Stimulated activated CD8-positive, alpha-beta memory T cell treated with anti-CD3 and anti-CD28 coated beads, Interleukin-7, amount 100 ng/mL, for 48 hours (primary cell): ENCODE results near the gene GNB1L.
"Not testable (repeated sequence)": the region's sequence is repeated elsewhere in the genome, so short reads cannot be mapped to it uniquely, and the experiment has no call there.

Experiments
- DNase-seq, 2 donors: peaks; one replicate each; pipeline ENCODE4 v3.0.0-alpha.2; 2020; ENCODE audit warnings: low read depth in 1 of 2; ENCODE audit errors: extremely low read depth in 1 of 2

Gene GNB1L

DNA sequence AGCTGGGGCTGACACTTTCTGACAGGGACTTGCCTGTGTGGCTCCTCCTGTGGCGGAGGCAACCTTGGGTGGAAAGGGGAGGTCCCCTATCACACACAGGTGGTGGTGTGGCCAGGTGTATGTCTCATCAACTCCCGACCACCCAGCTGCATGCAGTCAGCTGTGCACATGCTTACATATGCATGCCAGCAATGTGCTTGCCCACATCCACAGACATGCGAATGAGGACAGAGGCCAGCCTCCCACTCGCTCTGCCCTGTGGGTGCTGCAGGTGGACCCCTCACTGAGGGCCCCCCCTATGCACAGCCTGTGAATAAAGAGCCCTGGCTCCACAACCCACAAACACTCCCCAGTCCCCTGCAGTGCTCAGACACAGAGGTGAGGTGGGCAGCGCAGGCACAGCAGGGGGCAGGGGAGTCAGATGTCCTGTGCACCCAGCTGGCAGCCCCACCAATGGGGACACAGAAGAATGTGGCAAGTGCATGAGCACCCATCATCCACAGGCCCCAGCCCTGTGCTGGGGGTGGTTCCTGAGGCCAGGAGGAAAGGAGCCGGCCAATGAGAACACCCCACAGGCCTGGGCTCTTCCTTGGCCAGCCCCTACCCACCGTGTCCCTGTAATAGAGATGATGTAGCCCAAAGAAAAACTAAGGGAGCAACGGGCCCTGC lies 9.5 kb downstream of the GNB1L start:
- no peak for DNase-seq

DNA sequence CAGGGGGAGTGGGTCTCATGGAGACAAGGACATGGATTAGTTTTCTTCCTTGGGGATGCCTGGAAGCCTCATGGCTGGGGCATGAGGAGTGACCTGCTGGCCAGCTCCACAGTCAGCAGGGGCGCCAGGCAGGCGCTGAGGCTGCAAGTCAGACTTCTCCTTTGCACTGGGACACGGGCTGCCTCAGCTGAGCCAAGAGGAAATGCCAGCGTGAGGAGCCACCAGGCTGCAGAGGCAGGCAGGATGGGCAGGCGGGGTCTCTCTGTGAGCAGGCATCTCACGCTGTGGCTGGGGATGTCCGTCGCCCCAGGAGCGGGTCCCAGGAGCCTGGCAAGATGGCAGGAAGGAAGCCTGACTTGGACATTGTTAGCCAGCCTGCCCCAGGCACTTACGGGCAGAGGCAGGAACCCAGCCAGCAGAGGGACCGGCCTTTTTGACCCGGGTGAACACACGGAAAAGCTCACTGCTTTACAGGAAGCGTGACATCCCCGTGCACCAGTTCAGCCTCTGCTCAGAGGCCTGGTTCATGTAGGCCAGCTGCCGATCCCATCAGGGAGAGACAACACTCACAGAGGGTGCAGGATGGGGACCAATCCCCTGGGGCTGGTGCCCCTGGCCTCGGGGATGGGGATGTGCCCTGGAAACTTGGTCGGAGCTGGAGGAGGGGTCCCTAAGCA lies 10.2 kb downstream of the GNB1L start:
- DNase-seq: no peak

DNA sequence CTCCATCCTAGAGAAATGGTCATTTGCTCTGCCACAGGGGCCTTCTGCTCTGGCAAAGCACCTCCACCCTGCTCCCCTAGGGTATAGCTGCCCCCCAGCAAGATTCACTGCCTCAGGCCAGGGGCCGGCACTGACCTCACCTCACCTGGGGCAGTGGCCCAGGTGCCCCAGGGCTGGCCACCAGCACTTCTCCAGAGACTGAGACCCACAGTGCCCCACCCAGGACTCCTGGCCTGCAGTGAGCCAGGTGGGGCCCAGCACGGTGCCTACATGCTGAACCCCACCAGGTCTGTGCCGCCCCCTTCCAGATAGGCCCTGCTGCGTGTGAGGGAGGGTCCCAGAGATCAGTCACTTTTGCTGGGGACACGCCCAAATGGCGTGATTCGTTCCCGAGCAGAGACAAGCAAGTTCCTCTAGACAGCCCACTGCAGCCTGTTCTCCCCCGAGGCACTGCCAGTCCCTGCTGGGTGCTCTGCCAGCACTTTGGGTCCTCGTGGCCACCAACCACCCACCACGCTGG lies 10.8 kb downstream of the GNB1L start:
- DNase-seq: no peak

DNA sequence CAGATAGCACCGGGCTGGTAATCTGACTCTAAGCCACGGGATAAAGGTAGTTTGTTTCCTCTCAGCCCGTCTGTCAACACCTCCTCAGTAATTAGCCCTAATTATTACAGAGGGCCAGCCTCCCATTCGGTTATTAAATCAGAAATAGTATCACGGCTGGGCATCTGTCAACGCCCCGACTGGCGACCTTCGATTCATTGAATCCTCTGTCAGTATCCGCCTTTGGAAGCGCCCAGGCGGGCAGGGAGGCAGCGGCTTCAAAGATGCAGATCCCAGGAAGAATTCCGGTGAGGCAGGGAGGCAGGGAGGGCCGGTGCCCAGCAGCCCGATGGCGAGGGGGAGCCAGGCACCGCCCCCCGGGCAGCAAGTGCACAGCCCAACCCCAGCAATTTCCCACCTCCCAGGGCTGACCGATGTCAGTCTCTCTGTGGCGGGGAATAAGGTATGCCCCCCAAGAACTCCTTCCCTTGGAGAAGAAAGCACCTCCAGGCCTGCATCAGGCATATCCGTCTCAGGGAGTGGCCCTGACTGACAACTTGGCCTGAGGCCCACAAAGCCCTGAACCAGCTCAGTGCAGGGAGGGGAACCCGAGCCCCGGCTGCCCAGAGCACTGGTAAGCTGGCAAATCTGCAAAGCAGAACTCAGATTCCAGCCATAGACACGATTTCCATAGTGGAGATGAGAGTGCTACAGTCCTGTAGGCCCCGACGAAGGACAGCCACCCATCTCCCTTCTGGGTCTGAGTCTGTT lies 11.4 kb downstream of the GNB1L start:
- DNase-seq: no peak

DNA sequence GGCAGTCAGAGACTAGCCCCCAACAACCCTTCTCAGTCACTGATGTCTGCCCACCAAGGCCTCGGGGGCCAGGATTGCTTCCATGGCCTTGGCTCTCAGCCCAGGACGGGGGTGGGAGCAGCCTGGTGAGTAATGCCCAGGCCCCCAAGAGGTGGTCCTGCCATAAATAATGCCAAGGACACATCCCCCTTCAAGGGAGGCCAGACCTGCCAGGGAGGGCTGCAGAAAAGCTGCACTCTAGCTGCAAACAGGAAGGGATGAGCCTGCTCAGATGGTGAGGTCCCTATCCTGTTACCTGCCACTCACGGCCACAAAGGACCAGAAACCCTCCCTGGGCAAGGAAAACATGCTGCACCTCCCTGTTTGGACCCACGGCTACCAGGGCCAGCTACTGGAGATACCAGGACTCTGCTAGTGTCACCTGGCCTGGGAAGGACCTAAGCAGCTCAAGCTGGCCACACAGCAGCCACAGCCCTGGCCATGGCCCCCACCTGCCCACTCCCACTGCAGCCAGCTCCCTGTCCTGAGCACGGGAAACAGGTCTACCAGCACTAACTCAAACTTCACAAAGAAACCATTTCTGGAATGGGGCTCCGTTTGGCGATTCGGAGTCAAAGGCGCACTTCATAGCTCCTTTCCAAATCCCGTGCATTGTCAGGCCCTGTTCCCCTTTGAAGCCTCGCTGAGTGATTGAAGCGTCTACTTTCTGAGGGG lies 12.1 kb downstream of the GNB1L start:
- DNase-seq: no peak

DNA sequence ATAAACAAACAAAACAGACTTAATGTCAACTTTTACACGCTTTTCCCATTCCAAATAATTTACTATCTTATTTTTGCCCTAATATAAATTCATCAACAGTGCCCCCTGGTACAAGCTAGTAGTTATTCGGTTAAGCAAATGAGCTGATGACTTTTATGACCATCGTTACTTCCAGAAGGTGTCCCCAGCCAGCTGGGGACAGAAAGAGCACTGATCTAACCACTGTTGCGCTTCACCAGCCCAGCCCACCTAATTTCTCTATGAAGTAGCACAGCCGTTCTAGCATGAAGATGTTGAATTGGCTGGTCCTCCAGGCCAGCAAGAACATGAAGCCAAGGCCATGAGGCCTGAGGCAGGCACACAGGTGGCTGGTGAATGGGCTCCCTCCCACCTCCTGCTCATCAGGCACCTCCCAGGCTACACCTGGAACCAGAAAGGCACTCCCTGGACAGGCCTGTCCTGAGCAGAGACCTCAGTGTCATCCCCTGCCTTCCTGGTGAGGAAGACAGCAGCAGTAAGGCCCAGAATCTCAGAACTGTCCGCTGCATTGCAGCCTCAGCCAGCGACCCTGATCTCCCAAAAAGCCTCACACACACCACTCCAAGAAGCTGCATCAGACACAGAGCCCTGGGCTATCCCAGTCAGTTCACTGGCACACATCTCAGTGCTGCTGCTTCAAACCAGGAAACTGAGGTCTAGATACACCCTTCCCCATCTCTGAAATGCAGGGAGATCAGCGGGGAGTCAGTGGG lies 12.9 kb downstream of the GNB1L start:
- DNase-seq: no peak

DNA sequence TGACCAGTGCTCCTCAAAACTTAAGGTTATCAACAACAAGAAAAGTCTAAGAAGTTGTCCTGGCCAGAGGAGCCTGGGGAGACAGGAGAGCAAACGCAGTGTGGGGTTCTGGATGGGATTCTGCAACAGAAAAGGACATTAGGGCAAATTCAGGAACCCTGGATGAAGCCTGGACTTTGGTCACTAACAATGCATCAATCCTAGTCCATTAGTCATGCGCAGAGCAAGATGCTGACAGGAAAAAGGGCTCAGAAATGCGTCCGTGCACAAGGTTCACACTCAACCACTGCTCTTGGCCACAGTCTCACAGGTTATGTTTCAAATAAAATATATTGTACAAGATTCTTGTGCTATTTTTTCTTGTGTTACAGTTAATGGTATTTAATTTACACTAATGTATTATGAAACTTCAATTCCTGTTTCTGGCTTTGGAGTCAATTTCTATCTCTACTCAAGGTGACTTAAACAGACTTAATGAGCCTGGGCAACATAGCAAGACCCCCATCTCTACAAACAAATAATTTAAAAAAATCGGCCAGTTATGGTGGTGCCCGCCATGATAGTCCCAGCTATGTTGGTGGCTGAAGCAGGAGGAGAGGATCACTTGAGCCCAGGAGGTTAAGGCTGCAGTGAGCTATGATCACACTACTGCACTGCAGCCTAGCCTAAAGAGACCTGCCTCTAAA lies 13.6 kb downstream of the GNB1L start:
- DNase-seq: no peak

DNA sequence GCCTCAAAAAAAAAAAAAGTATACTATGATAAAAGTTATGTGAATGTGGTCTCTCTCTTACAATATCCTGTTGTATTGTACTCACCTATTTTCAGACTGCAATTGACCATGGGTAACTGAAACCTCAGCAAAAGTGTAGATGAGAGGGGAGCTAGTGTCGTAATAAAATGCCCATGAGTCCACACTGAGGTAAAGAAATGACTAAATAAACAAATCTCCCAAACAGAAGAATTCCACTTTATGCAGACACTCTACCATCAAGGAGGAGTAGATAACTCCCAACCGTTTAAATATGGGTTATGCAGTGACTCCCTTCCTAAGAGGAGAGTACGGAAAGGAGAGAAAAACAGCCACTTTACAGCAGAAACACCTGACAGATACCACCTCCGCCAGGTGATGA lies 14.6 kb downstream of the GNB1L start:
- no peak for DNase-seq

DNA sequence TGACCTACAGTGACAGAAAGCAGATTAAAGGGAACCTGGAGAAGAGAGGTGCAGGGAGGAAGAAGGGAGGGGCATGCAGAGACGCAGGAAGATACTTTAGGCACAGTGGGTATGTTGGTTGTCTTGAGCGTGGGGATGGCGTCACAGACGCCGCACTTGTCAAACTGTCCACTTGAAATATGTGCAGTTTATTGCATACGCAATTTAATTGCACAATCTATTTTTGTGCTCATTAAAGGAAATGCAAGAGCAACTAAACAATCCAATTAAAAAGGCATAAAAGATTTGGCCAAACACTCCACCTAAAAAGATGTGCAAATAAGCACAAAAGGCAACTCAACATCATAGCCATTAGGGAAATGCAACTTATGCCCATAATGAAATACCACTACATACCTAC lies 16.8 kb downstream of the GNB1L start:
- DNase-seq: no peak

DNA sequence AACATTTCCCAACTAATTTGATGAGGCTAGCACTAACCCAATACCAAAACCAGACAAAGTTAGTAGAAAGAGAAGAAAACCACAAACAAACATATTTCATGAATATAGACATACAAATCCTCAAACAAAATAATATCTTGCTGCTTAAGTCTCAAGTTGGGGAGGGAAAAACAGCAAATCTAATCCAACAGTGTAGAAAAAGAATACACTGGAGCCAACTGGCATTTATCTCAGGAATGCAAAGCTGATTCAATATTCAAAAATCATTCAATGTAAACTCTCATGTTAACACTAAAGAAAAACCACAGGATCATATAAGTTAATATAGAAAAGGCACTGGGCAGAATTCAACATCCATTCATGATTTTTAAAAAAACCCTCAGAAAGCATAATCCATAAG lies 18.2 kb downstream of the GNB1L start:
- no peak for DNase-seq

DNA sequence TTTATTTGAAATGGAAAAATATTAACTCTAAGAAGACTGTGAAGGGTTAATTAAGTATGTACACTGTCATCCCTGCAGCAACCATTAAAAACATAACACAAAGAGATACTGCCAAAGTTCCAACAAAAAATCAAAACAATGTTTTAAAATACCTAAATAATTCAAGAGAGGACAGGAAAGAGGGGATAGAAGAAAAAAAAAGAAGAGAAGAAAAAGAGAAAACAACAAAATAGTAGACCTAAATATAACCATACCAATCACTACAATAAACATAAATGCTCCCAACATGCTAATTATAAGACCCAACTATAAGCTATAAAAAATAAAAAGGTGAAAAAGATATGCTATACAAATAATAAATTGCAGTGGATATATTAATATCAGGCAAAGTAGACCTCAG lies 20.1 kb downstream of the GNB1L start:
- DNase-seq: no peak

DNA sequence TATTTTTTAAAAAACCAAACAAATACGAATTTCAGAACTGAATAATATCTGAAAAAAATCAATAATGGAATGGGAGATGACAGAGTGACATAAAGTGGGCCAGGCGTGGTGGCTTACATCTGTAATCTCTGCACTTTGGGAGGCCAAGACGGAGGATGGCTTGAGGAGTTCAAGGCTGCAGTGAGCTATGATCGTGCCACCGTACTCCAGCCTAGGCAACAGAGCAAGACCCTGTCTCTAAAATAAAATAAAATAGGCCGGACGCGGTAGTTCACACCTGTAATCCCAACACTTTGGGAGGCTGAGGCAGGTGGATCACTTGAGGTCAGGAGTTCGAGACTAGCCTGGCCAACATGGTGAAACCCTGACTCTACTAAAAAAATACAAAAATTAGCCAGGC lies 21.3 kb downstream of the GNB1L start:
- not testable (repeated sequence) for DNase-seq

DNA sequence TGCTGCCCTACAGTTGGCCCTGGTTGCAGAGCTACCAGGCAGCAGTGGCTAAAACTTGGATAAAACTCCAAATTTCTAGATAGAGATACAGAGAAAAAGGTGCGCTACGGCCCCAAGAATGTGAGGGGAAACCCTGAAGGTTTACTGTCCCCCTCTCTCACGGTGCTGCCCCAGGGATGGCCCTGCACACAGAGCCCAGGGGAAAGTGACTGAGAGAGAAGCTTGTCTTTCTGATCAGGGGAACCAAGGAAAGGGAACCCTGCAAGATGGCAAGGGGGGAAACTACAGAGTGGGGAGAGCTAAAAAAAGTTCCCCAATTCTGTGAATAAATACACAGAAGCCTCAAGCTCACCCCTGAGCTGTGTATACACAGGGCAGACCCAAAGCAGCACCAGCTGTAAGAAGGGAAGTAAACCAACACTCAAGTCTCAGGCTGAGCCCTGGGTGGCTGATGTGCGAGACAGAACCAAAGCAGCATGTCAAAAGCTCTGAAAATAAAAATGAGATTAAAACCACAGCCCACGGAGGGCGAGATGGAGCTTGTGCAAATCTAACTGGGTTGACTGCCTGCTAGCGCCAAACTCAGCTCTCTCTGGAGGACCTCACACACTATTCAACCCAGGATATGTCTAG lies 22.1 kb downstream of the GNB1L start:
- no peak for DNase-seq

DNA sequence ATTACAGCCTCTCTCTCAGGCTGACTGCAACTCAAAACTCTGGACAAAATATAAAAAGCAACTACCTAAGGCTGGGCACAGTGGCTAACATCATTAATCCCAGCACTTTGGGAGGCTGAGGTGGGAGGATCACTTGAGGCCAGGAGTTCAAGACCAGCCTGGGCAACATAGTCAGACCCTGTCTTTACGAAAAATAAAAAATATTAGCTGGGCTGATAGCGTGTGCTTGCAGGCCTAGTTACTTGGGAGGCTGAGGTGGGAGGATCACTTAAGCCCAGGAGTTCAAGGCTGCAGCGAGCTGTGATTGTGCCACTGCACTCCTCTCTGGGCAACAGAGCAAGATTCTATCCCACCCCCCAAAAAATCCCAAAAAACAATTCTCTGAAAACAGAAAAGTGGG lies 22.7 kb downstream of the GNB1L start:
- not testable (repeated sequence) for DNase-seq

DNA sequence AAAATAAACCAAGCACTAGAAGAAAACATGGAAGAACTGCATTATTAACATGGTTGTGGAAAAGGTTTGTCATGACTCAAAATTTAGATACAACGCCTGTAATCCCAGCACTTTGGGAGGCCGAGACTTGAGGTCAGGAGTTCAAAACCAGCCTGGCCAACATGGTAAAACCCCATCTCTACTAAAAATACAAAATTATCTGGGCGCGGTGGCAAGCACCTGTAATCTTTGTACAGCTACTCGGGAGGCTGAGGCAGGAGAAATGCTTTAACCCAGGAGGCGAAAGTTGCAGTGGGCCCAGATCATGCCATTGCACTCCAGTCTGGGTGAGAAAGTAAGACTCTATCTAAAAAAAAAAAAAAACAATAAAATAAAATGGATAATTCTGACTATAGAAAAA lies 23.7 kb downstream of the GNB1L start:
- DNase-seq: no peak

DNA sequence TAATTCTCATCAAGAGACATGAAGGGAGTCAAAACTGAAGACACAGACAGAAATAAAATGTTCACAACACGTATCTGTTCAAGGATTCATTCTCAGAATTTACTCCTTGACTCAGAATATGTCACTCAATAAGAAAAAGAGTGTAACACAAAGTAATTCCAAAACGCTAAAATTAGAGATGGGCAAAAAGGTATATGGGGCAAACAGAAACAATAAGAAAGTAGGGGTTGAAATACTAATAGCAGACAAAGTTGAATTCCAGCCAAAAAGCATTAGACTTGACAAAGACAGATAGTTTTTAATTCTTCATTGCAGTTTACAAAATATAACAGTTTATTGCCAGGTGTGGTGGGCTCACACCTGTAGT lies 26.7 kb downstream of the GNB1L start:
- DNase-seq: no peak

DNA sequence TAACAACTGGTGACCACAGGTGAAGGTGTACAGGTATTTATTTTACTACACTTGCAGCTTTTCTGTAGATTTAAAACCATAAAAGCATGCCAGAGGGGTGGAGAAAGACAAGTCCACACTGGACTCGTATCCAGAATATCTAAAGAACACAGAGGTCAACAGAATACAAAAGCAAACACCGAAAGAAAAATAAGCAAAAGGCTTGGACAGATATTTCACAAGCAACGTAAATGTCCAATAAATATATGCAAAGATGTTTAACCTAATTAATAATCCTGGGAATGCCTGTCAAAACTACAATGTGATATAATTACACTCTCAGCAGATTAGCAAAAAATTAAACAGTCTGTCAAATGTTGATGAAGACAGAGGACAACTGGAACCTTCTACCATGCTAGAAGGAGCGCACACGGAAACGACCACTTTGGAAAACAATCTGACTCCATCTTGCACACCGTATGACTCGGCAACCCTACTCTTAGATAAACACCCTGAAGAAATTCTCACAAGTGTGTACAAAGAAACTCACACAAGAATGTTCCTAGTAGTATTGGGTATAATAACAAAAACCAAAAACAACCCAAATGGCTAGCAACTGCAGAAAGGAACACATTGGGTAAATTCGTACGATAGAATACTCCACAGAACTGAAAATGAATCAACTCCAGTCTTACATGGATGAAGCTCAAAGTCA lies 27.2 kb downstream of the GNB1L start:
- DNase-seq: no peak

DNA sequence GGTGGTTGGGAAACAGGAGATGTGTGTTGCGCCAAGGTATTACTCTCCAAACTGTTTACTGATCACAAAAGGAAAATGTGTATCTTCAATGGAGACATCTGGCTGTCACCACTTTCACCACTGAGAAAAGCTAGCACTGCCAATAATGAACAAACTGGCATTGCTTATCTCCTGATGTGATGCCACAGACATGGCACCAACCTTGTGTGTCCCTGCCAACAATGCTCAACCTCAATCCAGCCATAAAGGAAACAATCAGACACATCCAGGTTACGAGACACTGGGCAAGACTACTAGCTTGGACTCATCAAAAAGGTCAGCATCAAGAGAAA lies 28.1 kb downstream of the GNB1L start:
- no peak for DNase-seq
